B cell (primary cell): ENCODE measurements around the gene IKBKE.

Experiments
- CTCF ChIP-seq: fragments of 200-600 bp; IDR thresholded peaks from one replicate; pipeline ENCODE4 v1.8.0; 2022; ENCODE audit warnings: antibody characterized with exemption, mild to moderate bottlenecking
- EZH2 ChIP-seq: IDR thresholded peaks from 2 replicates; pipeline ENCODE4 v1.6.1; 2012; ENCODE audit warnings: borderline replicate concordance, low read depth, mild to moderate bottlenecking, moderate library complexity, low read length; ENCODE audit not compliant: insufficient read depth, poor library complexity, severe bottlenecking

GRCh38 chr1:206521127-206521526 lies 50.9 kb downstream of the IKBKE start:
- TF ChIP-seq CTCF = no peak
- no peak for TF ChIP-seq EZH2
